HepG2 (cell line): ENCODE results near the gene LCTL. TPM values are rescaled to one million over a fixed set of nuclear protein-coding genes. Genes with fewer than 3 reads are reported as not detected.

ENCODE experiments used
- BORCS8-MEF2B ChIP-seq: sonication (generic); formaldehyde crosslinking; IDR thresholded peaks from 2 replicates; pipeline ENCODE4 v1.8.0; 2022; ENCODE audit warnings: mild to moderate bottlenecking, missing genetic modification reagents
- NFIB ChIP-seq: sonication (generic); formaldehyde crosslinking; IDR thresholded peaks from 2 replicates; pipeline ENCODE4 v1.9.0; 2021; ENCODE audit warnings: missing genetic modification reagents, mild to moderate bottlenecking, borderline replicate concordance
- SAP130 ChIP-seq: IDR thresholded peaks from 2 replicates; pipeline ENCODE4 v1.6.1; 2016; ENCODE audit warnings: low read depth
- SIX1 ChIP-seq: sonication (generic); formaldehyde crosslinking; IDR thresholded peaks from 2 replicates; pipeline ENCODE4 v1.4.0; 2020; ENCODE audit warnings: missing genetic modification reagents, borderline replicate concordance
- SP5 ChIP-seq: IDR thresholded peaks from 2 replicates; pipeline ENCODE4 v1.6.1; 2016; ENCODE audit warnings: low read depth, borderline replicate concordance
- STAG1 ChIP-seq: sonication (generic); formaldehyde crosslinking; IDR thresholded peaks from 2 replicates; pipeline ENCODE4 v1.4.0; 2020; ENCODE audit warnings: missing genetic modification reagents
- ZHX2 ChIP-seq, 2 experiments: sonication (generic) in 1 of 2; formaldehyde crosslinking in 1 of 2; IDR thresholded peaks; 2 replicates each; pipeline versions ENCODE4 v1.6.1 to v1.9.0; 2014 to 2022; ENCODE audit warnings: antibody characterized with exemption in 1 of 2, borderline replicate concordance in 1 of 2, inconsistent platforms in 1 of 2, low read depth in 1 of 2, missing genetic modification reagents in 1 of 2
- ZNF687 ChIP-seq: sonication (generic); formaldehyde crosslinking; IDR thresholded peaks from 2 replicates; pipeline ENCODE4 v1.5.1; 2020; ENCODE audit warnings: mild to moderate bottlenecking, missing genetic modification reagents, moderate library complexity
- polyA plus RNA-seq, 8 experiments: library from polyadenylated mRNA; depleted of rRNA in 3 of 8; stranded (reverse) in 7 of 8; unstranded in 1 of 8; fragments of >200 nt; fragmentation: Illumina TruSeq in 4 of 8; extraction: Trizol in 4 of 8; gene quantifications; 2 replicates each; pipeline versions ENCODE4 v1.2.1 to v1.2.3, GENCODE V29; 2011 to 2016; ENCODE audit warnings: low read depth in 4 of 8, missing spikeins in 1 of 8, mixed read lengths in 1 of 8; ENCODE audit not compliant: insufficient read depth in 1 of 8
- total RNA-seq, 5 experiments: library from RNA; depleted of rRNA; stranded (reverse); fragments of >200 nt; fragmentation: Illumina TruSeq; extraction: Trizol; gene quantifications; 2 replicates each; pipeline ENCODE4 v1.2.3, GENCODE V29; 2016; ENCODE audit warnings: low read depth in 1 of 5

Gene LCTL
- total and polyA plus RNA-seq, 2 of the 13 experiments (the other 11 are each of a cell fraction or from before 2014, with no cell fraction given): 0.96 to 1.4 TPM

DNA sequence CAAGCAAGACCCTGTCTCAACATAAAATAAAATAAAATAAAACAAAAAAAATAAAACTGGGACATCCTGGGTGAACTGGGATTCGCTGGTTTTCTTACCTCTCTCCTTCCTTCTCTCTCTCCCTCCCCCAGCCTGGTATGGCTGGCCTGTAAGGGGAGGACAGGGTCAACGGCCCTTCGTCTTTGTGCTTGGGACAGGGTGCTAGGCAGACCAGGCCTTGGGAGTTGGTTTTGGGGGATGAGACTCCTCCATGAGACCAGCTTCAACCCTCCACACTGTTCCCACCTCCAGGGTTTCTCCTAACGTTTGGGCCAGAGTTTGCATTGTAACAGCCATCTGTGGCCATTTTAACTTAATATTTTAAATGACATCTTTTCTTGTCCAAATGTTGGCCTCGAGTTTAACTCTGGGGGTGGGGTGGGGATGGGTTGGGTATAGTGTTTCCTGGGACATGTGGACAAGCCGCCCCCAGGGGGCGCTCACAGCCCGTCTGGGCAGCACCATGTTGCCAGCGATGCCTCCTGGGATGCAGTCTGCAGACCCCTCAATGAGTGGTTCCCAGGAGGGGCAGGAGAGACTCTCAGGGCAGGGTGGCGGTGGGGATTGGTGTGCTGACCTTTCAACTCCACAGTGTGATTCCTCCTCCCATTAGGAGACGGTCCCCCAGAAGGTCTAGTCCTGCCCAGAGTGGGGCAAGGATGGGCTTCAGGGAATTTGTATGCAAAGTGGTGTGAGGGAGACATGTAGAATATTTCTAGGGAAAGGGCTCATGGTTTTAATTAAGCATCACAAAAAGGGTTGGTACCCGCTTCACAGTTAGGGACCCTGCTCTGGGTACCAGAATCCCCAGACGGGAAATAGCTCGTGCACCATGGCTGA, 37.7 kb upstream of the LCTL start (continued):
- no peak; the same call in 1 of the 2 replicates for TF ChIP-seq ZNF687 (CRISPR knock-in tag)
- no peak for TF ChIP-seq SP5 (CRISPR knock-in tag)
- no peak for TF ChIP-seq SAP130 (CRISPR knock-in tag)
- no peak for TF ChIP-seq SIX1 (CRISPR knock-in tag)
- no peak for TF ChIP-seq ZHX2 (IDR thresholded peaks at IDR 0.05; ENCODE audit: low read depth)
- TF ChIP-seq ZHX2 (CRISPR knock-in tag; IDR thresholded peaks at IDR 0.05; ENCODE audit: borderline replicate concordance): no peak
- no peak for TF ChIP-seq BORCS8-MEF2B
- peak; percentile 93 for TF ChIP-seq STAG1 (CRISPR knock-in tag)
- no peak for TF ChIP-seq NFIB (CRISPR knock-in tag)
- TF ChIP-seq, all 625 proteins: peak for 7
